Stimulated activated CD4-positive, alpha-beta T cell treated with anti-CD3 and anti-CD28 coated beads, TNF-alpha, amount 100 ng/mL, for 48 hours (primary cell): ENCODE data around the gene CYB5R3.
"Not testable (repeated sequence)": the region's sequence is repeated elsewhere in the genome, so short reads cannot be mapped to it uniquely, and the experiment has no call there.

Source experiments
- DNase-seq, 3 donors: peaks; one replicate each; pipeline ENCODE4 v3.0.0-alpha.2; 2020; ENCODE audit warnings: low read depth in 3 of 3

The CYB5R3 gene

GRCh38 chr22:42602470-42602869 lies 46.7 kb downstream of the CYB5R3 start:
- DNase-seq = no peak

GRCh38 chr22:42601879-42602465 lies 47.2 kb downstream of the CYB5R3 start:
- no peak for DNase-seq

- no peak for DNase-seq
Measured at GRCh38 chr22:42596863-42597530, 52.2 kb downstream of the CYB5R3 start.

- no peak for DNase-seq
Measured at GRCh38 chr22:42596336-42596735, 52.9 kb downstream of the CYB5R3 start.

GRCh38 chr22:42595434-42595833 lies 53.8 kb downstream of the CYB5R3 start:
- DNase-seq = no peak

- DNase-seq = no peak
Measured at GRCh38 chr22:42591987-42592386, 57.2 kb downstream of the CYB5R3 start.

GRCh38 chr22:42587588-42588175 lies 61.5 kb downstream of the CYB5R3 start:
- DNase-seq = no peak

- DNase-seq = no peak
Measured at GRCh38 chr22:42586381-42586780, 62.8 kb downstream of the CYB5R3 start.

- no peak for DNase-seq
Measured at GRCh38 chr22:42585096-42585495, 64.1 kb downstream of the CYB5R3 start.

- DNase-seq = no peak
Measured at GRCh38 chr22:42584364-42584940, 64.7 kb downstream of the CYB5R3 start.

GRCh38 chr22:42582987-42583386 lies 66.2 kb downstream of the CYB5R3 start:
- no peak for DNase-seq

- peak; percentile 72 to 83 (median 74) for DNase-seq
Measured at GRCh38 chr22:42581762-42582716, 67.2 kb downstream of the CYB5R3 start.

- DNase-seq = not testable (repeated sequence)
Measured at GRCh38 chr22:42581194-42581761, 67.9 kb downstream of the CYB5R3 start.

- DNase-seq = not testable (repeated sequence)
Measured at GRCh38 chr22:42580040-42580439, 69.2 kb downstream of the CYB5R3 start.

GRCh38 chr22:42577623-42578240 lies 71.5 kb downstream of the CYB5R3 start:
- no peak for DNase-seq

- DNase-seq = not testable (repeated sequence)
Measured at GRCh38 chr22:42577141-42577540, 72.1 kb downstream of the CYB5R3 start.

GRCh38 chr22:42575996-42576574 lies 73.1 kb downstream of the CYB5R3 start:
- not testable (repeated sequence) for DNase-seq

GRCh38 chr22:42574468-42574867 lies 74.7 kb downstream of the CYB5R3 start:
- not testable (repeated sequence) for DNase-seq

GRCh38 chr22:42574046-42574445 lies 75.1 kb downstream of the CYB5R3 start:
- not testable (repeated sequence) for DNase-seq

- not testable (repeated sequence) for DNase-seq
Measured at GRCh38 chr22:42571068-42571467, 78.1 kb downstream of the CYB5R3 start.
